GM19193 (cell line): ENCODE results near the gene C5orf52.

Experiments used
- POLR2A ChIP-seq: IDR thresholded peaks from 4 replicates; pipeline ENCODE4 v1.6.1; 2011; ENCODE audit not compliant: insufficient read depth, insufficient read length; ENCODE audit errors: extremely low read depth

The C5orf52 gene

GRCh38 chr5:157669701-157670097, 1.6 kb upstream of the C5orf52 start:
- no peak for TF ChIP-seq POLR2A

DNA sequence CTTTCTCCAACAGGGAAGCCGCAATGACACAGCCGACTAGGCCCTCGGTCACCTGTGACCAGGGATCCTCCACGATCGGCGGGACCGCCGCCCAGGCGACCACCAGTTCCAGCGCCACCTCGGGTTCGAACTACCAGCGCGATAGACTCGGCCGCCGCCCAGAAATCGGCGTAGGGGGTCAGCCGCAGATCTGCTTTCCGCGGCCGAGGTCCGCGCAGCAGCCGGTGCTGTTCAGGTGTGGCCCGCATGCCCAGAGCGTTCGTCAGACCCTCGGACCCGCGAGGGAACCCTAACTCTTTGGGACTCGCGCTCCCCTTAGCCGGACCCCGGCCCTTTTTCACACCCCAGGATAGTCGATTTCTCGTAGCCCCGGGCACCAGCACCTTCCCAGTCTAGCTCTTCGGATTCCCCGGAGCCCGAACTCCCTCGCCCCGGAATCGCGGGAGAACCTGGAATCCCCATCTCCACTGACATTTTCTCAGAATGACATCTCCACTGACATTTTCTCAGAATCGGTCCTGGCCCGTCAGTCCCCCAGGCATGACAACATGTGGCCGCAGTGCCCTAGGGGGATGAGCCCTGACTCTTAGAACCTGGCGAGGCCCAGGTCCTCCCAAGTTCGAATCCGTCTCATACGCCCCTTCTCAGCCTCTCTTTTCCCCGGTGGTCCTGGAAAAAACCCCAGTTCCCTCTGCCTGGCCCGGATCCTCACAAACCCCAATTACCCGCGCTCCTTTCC, 428 bp downstream of the C5orf52 start:
- no peak for TF ChIP-seq POLR2A

DNA sequence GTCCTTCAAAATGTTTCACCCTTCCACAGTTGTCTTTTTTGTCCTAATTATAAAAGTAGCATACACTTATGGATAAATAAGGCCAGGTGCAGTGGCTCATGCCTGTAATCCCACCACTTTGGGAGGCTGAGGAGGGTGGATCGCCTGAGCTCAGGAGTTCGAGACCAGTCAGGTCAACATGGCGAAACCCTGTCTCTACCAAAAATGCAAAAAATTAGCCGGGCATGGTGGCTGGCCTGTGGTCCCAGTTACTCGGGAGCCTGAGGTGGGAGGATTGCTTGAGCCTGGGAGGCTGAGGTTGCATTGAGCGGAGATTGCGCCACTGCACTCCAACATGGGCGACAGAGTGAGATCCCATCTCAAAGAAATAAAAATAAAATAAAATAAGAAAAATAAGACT, 1.6 kb downstream of the C5orf52 start:
- TF ChIP-seq POLR2A, result no peak

- no peak for TF ChIP-seq POLR2A
Observed at GRCh38 chr5:157677931-157678330, 6.6 kb downstream of the C5orf52 start.

DNA sequence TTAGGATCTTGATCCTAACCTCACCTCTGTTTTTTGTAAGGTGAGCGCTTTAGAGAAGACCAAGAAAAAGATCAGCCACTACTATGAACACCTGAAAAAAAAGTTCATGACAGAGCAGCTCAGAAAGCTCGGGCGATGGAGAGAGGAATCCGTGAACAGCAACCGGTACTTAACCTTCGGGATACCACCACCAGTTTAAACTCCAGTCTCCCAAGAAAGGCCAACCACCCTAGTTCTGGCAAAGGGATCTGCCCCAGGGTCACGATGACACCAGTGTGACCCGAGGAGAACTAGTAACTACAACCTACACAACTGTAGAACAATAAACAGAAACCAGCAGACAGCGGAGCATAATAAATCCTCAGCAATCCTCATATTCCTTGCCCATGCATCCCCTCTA, 8.5 kb downstream of the C5orf52 start:
- TF ChIP-seq POLR2A, result no peak

DNA sequence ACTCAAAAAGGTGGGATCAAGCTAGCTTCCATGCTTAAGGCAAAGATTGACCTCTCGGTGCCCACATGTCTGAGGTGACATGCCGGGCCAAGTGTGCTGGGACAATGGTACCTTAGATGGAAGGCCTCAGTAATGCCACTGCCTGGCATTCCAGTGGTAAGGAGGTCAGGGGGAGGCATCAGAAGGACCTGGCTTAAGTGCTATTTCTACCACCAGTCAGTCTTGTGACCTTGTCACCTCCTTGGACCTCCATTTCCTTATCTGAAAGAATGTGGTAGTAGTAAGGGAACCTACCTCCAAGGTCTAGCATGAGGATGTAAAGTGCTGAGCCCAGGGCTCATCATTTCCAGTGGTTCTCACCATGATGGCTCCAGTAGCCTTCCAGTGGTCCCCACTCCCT, 8.9 kb downstream of the C5orf52 start:
- TF ChIP-seq POLR2A, result no peak

DNA sequence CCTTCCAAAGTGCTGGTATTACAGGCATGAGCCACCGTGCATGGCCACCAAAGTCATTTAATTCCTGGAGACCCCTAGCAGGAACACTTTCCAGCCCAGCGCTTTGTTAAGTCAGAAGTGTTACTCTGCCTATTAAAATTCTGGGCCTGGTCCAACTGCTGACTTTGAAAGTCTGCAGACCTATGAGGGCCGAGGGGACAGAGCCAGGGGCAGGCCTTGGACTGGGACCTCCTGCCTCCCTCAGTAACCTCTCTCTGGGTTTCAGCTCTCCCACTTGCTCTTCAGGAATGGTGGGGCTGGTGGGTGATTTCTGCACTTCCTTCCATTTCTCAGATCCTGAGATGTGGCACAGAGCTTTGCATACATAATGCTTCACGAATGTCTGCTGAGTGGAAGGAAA, 9.7 kb downstream of the C5orf52 start:
- TF ChIP-seq POLR2A, result no peak

GRCh38 chr5:157682257-157682656, 10.9 kb downstream of the C5orf52 start:
- TF ChIP-seq POLR2A, result no peak

DNA sequence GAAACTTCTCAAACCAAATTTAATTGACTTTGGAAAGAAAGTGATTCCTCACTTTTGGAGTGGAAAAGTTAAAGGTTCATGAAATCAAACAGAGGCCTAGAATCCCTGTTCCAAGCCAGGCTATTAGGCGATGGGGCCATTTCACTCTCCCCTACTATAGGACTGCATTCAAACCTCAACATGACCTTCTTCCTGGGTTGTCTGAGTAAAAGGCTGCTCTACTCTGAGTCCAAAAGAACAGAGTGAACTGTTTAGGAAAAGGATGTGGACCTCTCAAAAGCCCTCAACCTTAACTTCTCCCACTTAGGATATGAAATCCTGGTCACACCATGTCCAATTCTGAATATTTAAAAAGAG, 15.8 kb downstream of the C5orf52 start:
- no peak for TF ChIP-seq POLR2A

GRCh38 chr5:157689942-157690689, 18.8 kb downstream of the C5orf52 start:
- no peak for TF ChIP-seq POLR2A

GRCh38 chr5:157690690-157691433, 19.5 kb downstream of the C5orf52 start:
- TF ChIP-seq POLR2A, result no peak

- TF ChIP-seq POLR2A, result no peak
Observed at GRCh38 chr5:157703736-157704135, 32.4 kb downstream of the C5orf52 start.

DNA sequence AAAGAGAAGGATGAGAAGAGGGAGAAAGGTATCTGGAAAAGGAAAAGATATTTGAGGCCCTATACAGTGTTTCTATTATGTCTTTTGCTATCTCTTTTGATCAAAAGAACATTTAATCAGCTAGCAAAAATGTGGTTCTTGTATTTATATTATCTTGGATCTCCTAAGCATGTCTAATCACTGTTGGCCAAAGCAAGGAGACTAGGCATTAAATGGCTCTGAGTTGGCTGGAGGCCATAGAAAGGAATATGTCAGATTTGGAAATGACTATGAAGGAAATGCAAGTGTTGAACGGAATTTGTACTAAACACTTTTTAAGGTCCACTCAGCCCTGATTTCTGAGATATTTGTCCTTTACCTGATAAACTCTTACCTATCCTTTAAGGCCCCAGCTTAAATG, 37.5 kb downstream of the C5orf52 start:
- TF ChIP-seq POLR2A, result no peak

DNA sequence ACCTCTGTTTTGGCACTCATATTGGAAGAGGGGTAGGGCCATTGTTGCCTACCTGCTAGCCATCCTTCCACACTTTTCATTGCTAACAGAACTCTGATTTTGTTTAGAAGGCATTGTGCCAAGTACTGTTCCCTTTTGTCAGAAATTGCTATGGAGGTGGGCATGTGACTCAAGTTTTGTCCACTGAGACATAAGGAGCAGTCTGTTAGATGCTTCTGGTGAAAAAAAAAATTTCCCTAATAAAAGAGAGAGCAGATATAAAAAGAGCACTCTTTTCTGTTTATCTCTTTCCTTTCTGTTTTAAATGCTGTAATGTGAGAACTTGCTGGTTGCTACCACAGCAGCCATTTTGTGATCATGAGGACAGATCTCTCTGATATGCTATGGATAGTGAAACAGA, 38.0 kb downstream of the C5orf52 start:
- TF ChIP-seq POLR2A, result no peak

DNA sequence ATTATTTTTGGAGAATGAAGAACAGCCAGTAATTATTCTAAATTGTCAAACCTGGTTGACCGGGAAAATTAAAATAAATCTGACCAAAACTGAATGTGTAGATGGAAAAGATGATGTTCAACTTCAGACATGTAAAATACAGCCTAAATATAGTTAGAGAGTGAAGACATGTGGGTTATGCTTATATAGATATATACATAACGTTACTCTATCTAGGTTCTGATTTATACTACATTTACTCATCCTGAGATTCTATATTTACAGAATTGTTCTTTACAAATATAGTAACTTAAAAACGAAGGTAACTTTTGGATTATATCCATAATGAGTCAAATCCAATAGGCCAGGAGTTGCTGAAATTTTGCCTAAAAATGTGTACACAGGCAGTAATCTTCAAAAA, 39.1 kb downstream of the C5orf52 start:
- TF ChIP-seq POLR2A, result no peak

DNA sequence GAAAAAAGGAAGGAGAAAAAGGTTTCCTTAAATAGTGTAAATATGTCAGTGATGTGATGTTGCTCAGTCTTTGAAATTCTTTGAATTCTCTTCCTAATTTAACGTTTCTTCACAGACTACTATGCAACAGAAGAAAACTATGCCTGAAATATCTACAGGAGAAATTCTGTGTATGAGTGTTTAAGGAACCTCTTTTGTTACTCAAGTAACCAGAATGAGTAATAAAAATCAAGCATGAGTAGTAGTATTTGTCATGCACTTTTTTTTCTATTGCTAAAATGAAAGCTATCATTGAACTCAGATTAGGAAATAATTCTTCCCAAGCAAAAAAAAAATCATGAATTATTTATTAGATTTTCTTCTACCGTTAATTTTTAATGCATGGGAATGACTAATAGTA, 39.5 kb downstream of the C5orf52 start:
- TF ChIP-seq POLR2A, result no peak

GRCh38 chr5:157713830-157714595, 42.7 kb downstream of the C5orf52 start:
- TF ChIP-seq POLR2A, result no peak
